Peyer's patch (tissue), 4 donors: Measurements from ENCODE around the gene STRA6.

ENCODE experiments used
- POLR2A ChIP-seq, 2 donors: fragments of 450-650 bp; IDR thresholded peaks; one replicate each; pipeline ENCODE4 v1.5.1; 2017; ENCODE audit warnings: antibody characterized with exemption in 2 of 2, mild to moderate bottlenecking in 2 of 2, moderate library complexity in 2 of 2
- TF ChIP-seq, protein P1 (sequence below), 6 experiments: fragments of 450-650 bp in 4 of 6; fragments of 200-600 bp in 2 of 6; sonication (generic) in 1 of 6; IDR thresholded peaks; one replicate each; pipeline ENCODE4 v1.5.1; 2017 to 2019; ENCODE audit warnings: antibody characterized with exemption in 6 of 6, mild to moderate bottlenecking in 3 of 6, moderate library complexity in 1 of 6

DNA sequence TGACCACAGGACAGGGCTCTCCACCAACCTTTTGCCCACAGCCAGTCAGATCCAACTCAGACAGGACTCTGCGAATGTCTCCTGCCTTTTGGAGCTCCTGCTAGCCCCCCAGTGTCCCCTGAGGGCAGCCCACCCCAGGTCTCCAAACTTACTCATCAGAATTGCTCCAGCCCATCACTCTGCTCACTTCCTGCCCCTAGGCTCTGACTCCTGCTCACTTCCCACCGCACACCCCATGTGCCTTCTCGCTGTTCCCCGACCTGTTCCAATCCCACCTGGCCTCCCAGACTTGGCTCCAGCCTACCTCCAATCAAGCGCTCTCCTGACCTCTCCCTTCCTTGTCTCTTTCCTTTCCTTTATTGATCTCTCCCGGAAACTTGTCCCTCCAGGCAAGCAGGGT is 5.9 kb upstream of the STRA6 start:
- TF ChIP-seq, protein P1, sequence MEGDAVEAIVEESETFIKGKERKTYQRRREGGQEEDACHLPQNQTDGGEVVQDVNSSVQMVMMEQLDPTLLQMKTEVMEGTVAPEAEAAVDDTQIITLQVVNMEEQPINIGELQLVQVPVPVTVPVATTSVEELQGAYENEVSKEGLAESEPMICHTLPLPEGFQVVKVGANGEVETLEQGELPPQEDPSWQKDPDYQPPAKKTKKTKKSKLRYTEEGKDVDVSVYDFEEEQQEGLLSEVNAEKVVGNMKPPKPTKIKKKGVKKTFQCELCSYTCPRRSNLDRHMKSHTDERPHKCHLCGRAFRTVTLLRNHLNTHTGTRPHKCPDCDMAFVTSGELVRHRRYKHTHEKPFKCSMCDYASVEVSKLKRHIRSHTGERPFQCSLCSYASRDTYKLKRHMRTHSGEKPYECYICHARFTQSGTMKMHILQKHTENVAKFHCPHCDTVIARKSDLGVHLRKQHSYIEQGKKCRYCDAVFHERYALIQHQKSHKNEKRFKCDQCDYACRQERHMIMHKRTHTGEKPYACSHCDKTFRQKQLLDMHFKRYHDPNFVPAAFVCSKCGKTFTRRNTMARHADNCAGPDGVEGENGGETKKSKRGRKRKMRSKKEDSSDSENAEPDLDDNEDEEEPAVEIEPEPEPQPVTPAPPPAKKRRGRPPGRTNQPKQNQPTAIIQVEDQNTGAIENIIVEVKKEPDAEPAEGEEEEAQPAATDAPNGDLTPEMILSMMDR (IDR thresholded peaks at IDR 0.05): no peak
- no peak for TF ChIP-seq POLR2A (IDR thresholded peaks at IDR 0.05)
